EH (cell line): ENCODE measurements around the gene HIGD1C.
"Not testable (repeated sequence)": the region's sequence is repeated elsewhere in the genome, so short reads cannot be mapped to it uniquely, and the experiment has no call there.

Source experiments
- DNase-seq: peaks from one replicate; pipeline ENCODE4 v3.0.0-alpha.2; 2015; ENCODE audit warnings: low read depth

HIGD1C gene

GRCh38 chr12:50985322-50985721 lies 33.0 kb downstream of the HIGD1C start:
- peak; percentile 85 for DNase-seq

- DNase-seq: peak; percentile 71
These were observed 34.8 kb downstream of the HIGD1C start for GRCh38 chr12:50986966-50987737.

GRCh38 chr12:50988051-50988450 lies 35.7 kb downstream of the HIGD1C start:
- peak; percentile 13 for DNase-seq

GRCh38 chr12:50988871-50989270 lies 36.5 kb downstream of the HIGD1C start:
- DNase-seq: no peak

GRCh38 chr12:50990147-50990727 lies 37.9 kb downstream of the HIGD1C start:
- DNase-seq: no peak

GRCh38 chr12:50990791-50991190 lies 38.4 kb downstream of the HIGD1C start:
- DNase-seq: no peak

GRCh38 chr12:50991291-50991690 lies 38.9 kb downstream of the HIGD1C start:
- DNase-seq: no peak

GRCh38 chr12:50992819-50993218 lies 40.5 kb downstream of the HIGD1C start:
- DNase-seq: peak; percentile 43

GRCh38 chr12:50999093-50999492 lies 46.7 kb downstream of the HIGD1C start:
- DNase-seq: no peak

- peak; percentile 79 for DNase-seq
These were observed 47.9 kb downstream of the HIGD1C start for GRCh38 chr12:51000245-51000644.

GRCh38 chr12:51001799-51002198 lies 49.5 kb downstream of the HIGD1C start:
- DNase-seq: no peak

- DNase-seq: no peak
These were observed 52.2 kb downstream of the HIGD1C start for GRCh38 chr12:51004504-51004903.

- DNase-seq: no peak
These were observed 52.7 kb downstream of the HIGD1C start for GRCh38 chr12:51005030-51005429.

GRCh38 chr12:51005671-51006070 lies 53.3 kb downstream of the HIGD1C start:
- no peak for DNase-seq

- no peak for DNase-seq
These were observed 56.1 kb downstream of the HIGD1C start for GRCh38 chr12:51008329-51009055.

GRCh38 chr12:51009056-51009440 lies 56.7 kb downstream of the HIGD1C start:
- DNase-seq: no peak

GRCh38 chr12:51011955-51012354 lies 59.6 kb downstream of the HIGD1C start:
- DNase-seq: no peak

- no peak for DNase-seq
These were observed 60.4 kb downstream of the HIGD1C start for GRCh38 chr12:51012570-51013236.

GRCh38 chr12:51013441-51013840 lies 61.1 kb downstream of the HIGD1C start:
- DNase-seq: no peak

GRCh38 chr12:51014467-51014866 lies 62.1 kb downstream of the HIGD1C start:
- not testable (repeated sequence) for DNase-seq

- no peak for DNase-seq
These were observed 65.1 kb downstream of the HIGD1C start for GRCh38 chr12:51017452-51017851.

GRCh38 chr12:51018956-51019355 lies 66.6 kb downstream of the HIGD1C start:
- no peak for DNase-seq

- no peak for DNase-seq
These were observed 67.6 kb downstream of the HIGD1C start for GRCh38 chr12:51019927-51020326.
